Nephron (organoid): ENCODE measurements around the gene DDN.

Experiments
- H3K27ac Mint-ChIP-seq, 3 experiments: 2 replicates each; pipeline ENCODE4 v1.8.0; 2020; ENCODE audit warnings: mixed read lengths in 3 of 3, mild to moderate bottlenecking in 2 of 3, moderate library complexity in 1 of 3
- H3K27me3 Mint-ChIP-seq: 2 replicates; pipeline ENCODE4 v1.8.0; 2021; ENCODE audit warnings: low read depth, mild to moderate bottlenecking, moderate library complexity, mixed read lengths
- H3K36me3 Mint-ChIP-seq: 2 replicates; pipeline ENCODE4 v1.8.0; 2020; ENCODE audit warnings: low read depth, mixed read lengths
- H3K4me1 Mint-ChIP-seq: 2 replicates; pipeline ENCODE4 v1.8.0; 2020; ENCODE audit warnings: mixed read lengths
- H3K4me3 Mint-ChIP-seq, 3 experiments: 2 replicates each; pipeline ENCODE4 v1.8.0; 2020; ENCODE audit warnings: mild to moderate bottlenecking in 3 of 3, mixed read lengths in 3 of 3, moderate library complexity in 2 of 3
- H3K9me3 Mint-ChIP-seq: 2 replicates; pipeline ENCODE4 v1.8.0; 2020; ENCODE audit warnings: mixed read lengths
- CTCF ChIP-seq, 3 experiments: fragments of 200-600 bp; sonication (generic); IDR thresholded peaks; one replicate each; pipeline ENCODE4 v1.5.0; 2021; ENCODE audit warnings: antibody characterized with exemption in 3 of 3; ENCODE audit not compliant: unreplicated experiment in 3 of 3

DDN gene

GRCh38 chr12:48966177-48966895 is 32.8 kb downstream of the DDN start:
- Mint-ChIP-seq H3K4me3 (no peak overlapping the region), H3K27ac (no peak overlapping the region), H3K36me3 (no peaks in the 10 kb centered on the region), H3K27me3 (peaks cover 65% of the 10 kb centered on the region), H3K9me3 (no peaks in the 10 kb centered on the region), H3K4me1 (peaks cover 19% of the 10 kb centered on the region)
- no peak for TF ChIP-seq CTCF (IDR thresholded peaks at IDR 0.05; ENCODE audit: unreplicated experiment in 3 of 3)

DNA sequence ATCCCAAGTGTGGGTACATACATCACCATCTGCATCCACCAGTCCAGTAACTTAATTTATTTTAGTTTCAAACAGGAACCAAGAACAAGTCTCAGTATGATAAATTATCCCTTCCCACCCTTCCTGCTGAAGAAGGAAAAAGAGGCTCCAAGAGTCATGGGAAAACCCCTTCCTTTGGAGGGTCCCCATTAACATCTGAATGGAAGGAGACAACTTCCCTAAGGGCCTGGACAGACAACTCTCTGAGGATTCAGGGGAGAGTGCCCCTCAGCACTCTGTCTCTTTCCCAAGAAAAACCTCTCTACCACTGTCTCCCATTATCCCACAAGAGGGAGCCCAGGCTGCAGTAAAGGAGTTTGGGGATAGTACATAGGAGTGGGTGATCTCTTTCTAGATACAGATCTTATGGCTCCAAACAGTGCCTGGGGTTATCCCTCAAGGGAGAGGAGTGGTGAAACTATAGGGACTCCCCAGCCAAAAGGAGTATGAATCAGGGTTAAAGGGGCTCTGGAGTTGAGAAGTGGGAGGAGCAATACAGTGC is 33.8 kb downstream of the DDN start:
- peaks cover 10% of the 10 kb centered on the region for H3K4me1 Mint-ChIP-seq
- H3K36me3 Mint-ChIP-seq: no peaks in the 10 kb centered on the region
- H3K27me3 Mint-ChIP-seq: peaks cover 56% of the 10 kb centered on the region
- H3K4me3 Mint-ChIP-seq: no peak overlapping the region
- TF ChIP-seq CTCF (IDR thresholded peaks at IDR 0.05; ENCODE audit: unreplicated experiment in 3 of 3): peak in 2 of 3 experiments; percentile 24 to 44
- no peaks in the 10 kb centered on the region for H3K9me3 Mint-ChIP-seq
- no peak overlapping the region for H3K27ac Mint-ChIP-seq

DNA sequence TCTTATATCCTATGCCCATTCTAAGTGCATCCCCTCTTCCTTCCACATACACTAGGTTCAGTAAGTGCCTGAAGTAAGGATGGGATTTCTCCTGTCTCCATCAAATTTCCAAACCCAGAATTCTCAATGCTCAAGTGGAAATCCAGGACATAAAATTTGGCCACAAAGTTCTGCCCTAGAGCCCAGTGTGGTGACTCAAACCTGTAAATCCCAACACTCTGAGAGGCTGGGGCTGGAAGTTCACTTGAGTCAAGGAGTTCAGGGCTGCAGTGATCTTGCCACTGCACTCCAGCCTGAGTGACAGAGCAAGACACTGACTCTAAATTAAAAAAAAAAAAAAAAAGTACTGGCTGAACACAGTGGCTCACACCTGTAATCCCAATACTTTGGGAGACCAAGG is 37.4 kb downstream of the DDN start:
- Mint-ChIP-seq H3K27ac (no peak overlapping the region), H3K4me1 (peaks cover 6% of the 10 kb centered on the region), H3K36me3 (no peaks in the 10 kb centered on the region), H3K4me3 (no peak overlapping the region), H3K27me3 (peaks cover 28% of the 10 kb centered on the region), H3K9me3 (no peaks in the 10 kb centered on the region)
- no peak for TF ChIP-seq CTCF (IDR thresholded peaks at IDR 0.05; ENCODE audit: unreplicated experiment in 3 of 3)

DNA sequence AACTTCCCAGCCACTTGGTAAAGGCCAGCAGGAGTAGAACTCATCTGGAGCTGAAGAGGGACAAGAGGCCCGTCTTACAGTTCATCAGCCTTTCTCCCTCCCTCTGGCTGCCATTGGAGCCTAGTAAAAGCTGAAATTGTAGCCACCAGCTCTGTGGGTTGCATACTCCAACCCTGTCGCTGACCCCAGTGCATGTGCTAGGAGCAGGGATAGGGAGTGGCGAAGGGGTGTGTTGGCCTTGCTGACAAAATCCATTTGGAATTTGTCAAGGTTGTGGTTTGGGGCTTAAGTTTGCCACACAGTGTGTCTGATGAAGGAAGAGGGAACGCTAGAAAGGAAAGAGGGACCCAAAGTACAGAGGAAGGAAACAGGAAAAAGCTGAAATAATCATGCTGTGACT is 37.8 kb downstream of the DDN start:
- H3K27me3 Mint-ChIP-seq: peaks cover 28% of the 10 kb centered on the region
- no peak for TF ChIP-seq CTCF (IDR thresholded peaks at IDR 0.05; ENCODE audit: unreplicated experiment in 3 of 3)
- no peak overlapping the region for H3K27ac Mint-ChIP-seq
- H3K36me3 Mint-ChIP-seq: peaks cover under 1% of the 10 kb centered on the region
- no peak overlapping the region for H3K4me3 Mint-ChIP-seq
- H3K4me1 Mint-ChIP-seq: peaks cover 8% of the 10 kb centered on the region
- no peaks in the 10 kb centered on the region for H3K9me3 Mint-ChIP-seq

GRCh38 chr12:48960834-48961233 is 38.3 kb downstream of the DDN start:
- H3K27me3 Mint-ChIP-seq: peaks cover 24% of the 10 kb centered on the region
- peaks cover 13% of the 10 kb centered on the region for H3K4me1 Mint-ChIP-seq

More at GRCh38 chr12:48960834-48961233, 38.3 kb downstream of the DDN start:
- no peak overlapping the region for H3K27ac Mint-ChIP-seq
- no peak for TF ChIP-seq CTCF (IDR thresholded peaks at IDR 0.05; ENCODE audit: unreplicated experiment in 3 of 3)
- no peaks in the 10 kb centered on the region for H3K9me3 Mint-ChIP-seq
- peaks cover 4% of the 10 kb centered on the region for H3K36me3 Mint-ChIP-seq
- H3K4me3 Mint-ChIP-seq: peak overlapping the region in 2 of 3 experiments; percentile 3 to 39
